ENCODE results near the gene LCN9. TPM values are rescaled to one million over a fixed set of nuclear protein-coding genes. Genes with fewer than 3 reads are reported as not detected.

LCN9 gene
- total RNA-seq, 1 donor from 2014 or later = not detected

Other genes starting within 250 kb of the LCN9 start
- 14.7 TPM for gene PPP1R26, start 183.5 kb upstream of the LCN9 start, total RNA-seq (ENCODE audit: insufficient read depth, low replicate concordance)
- gene MRPS2, start 162.6 kb upstream of the LCN9 start, total RNA-seq (ENCODE audit: insufficient read depth, low replicate concordance) = 18.8 TPM
- gene LCN1, start 141.9 kb upstream of the LCN9 start, total RNA-seq (ENCODE audit: insufficient read depth, low replicate concordance) = not detected
- gene OBP2A, start 117.2 kb upstream of the LCN9 start, total RNA-seq (ENCODE audit: insufficient read depth, low replicate concordance) = not detected
- gene PAEP, start 101.6 kb upstream of the LCN9 start, total RNA-seq (ENCODE audit: insufficient read depth, low replicate concordance) = not detected
- not detected for gene GLT6D1, start 23.8 kb upstream of the LCN9 start, total RNA-seq (ENCODE audit: insufficient read depth, low replicate concordance)
- gene SOHLH1, start 36.2 kb downstream of the LCN9 start, total RNA-seq (ENCODE audit: insufficient read depth, low replicate concordance) = not detected
- 3.6 TPM for gene KCNT1, start 38.9 kb downstream of the LCN9 start, total RNA-seq (ENCODE audit: insufficient read depth, low replicate concordance)
- gene CAMSAP1, start 244.2 kb downstream of the LCN9 start, total RNA-seq (ENCODE audit: insufficient read depth, low replicate concordance) = 40.4 TPM

All from umbilical cord (tissue), 1 donor.